Measurements from ENCODE around the gene ILKAP.

The ILKAP gene

DNA sequence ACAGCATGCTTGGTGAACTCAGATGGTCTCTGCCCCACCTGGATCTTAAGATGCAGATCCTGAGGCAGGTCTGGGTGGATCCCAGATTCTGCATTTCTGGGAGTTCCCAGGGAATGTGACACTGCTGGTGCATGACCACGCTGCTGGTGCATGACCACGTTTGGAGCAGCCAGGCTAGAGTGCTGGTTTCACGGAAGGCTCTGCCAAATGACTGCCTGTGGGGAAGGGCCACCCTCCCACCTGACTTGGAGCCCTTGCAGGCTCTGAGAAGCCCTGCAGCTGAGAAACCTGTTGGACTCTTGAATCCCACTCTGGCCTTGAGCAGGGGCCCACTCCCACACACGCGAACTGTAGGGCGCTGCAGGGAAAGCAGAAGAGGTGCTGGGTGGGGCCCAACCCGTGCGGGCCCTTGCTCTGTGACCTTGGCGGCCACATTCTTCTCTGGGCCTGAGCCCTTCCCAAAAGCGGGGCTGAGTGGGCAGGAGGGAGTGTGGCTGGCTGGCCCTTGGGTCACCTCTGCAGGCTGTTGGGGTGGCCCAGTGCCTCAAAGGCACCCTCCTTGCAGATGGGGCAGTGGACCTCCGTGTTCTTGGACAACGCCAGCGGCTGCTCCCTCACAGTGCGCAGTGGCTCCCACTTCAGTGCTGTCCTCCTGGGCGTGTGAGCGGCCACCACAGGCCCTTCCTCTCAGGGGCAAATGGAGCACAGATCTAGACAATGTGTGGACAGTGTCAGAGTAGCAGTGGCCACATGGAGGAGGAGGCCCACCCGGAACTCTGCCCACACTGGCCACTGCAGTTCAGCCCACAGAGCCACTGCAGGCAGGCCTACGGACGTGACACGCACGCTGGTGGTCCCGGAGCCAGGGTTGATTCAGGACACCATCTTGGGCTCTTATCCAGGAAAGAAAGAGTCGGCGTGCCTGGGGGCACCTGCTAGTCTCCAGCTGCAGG, 36.8 kb downstream of the ILKAP start:
- no peak for DNase-seq (ENCODE audit: low read depth, low spot score)

DNA sequence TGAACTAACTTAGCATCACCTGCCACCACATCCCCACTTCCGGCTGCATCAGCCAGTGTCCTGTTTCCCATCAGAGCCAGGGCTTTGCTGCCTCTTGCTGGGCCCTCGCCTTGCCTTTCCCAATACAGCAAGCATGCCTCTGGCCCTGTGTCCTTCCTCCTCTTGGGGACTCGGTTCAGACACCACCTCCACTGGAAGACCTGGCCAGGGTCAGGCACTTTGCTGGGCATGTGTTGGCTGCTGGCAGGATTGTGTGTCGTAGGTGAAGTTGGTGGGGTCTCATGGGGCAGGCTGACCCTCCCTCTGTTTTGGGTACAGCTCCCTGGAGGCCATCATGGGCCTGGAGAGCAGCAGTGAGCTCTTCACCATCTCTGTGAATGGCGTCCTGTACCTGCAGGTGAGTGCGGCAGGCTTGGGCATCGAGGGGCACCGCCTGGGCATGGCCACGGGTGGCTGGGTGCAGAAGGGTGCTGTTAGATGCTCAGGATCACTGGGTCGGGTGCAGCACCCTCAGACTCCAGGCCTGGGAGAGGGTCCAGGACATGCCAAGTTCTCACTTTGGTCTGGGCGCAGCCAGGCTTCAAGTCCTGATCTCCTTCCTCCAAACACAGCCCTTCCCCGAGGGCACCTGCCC, 38.1 kb downstream of the ILKAP start:
- no peak for DNase-seq (ENCODE audit: low read depth, low spot score)

DNA sequence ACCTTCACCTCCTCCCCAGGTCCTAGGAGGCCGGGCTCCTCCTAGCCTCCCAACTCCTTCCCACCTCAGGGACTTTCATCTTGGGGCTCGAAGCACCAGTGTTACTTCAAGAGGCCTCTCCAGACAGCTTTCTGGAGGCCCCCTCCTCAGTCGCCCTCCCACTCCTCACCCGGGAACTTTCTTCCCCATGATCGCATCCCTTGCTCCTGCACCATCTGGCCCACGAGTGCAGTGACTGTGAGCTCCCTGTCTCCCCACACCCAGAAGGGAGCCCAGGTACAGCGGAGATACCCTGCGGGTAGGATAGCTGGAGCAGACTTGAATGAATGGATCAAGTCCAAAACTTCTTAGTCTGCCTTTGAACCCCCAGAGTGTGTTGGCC, 38.6 kb downstream of the ILKAP start:
- DNase-seq (ENCODE audit: low read depth, low spot score), result no peak

DNA sequence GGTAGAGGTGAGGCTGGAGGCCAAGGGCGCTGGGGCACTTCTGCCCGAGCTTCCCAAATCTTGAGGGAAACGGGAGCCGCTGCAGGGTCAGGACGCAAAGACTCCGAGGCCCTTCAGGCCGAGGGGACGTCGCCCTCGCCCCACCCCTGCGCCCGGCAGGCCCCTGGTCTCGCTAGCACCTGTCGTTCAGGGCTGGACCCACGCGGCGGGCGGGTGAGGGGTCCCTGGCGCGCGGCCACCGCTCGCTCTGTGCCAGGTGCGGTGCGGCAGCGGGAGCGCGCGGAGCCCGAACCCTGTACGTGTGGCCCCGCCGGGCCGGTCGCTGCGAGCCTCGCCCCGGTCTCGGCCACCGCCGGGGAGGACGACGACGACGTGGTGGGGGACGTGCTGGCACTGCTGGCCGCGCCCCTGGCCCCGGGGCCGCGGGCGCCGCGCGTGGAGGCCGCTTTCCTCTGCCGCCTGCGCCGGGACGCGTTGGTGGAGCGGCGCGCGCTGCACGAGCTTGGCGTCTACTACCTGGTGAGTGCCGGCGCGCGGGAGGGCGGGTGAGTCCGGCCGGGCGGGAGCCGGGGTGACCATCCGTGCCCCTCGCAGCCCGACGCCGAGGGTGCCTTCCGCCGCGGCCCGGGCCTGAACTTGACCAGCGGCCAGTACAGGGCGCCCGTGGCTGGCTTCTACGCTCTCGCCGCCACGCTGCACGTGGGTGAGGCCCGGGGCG, 39.9 kb downstream of the ILKAP start:
- DNase-seq (ENCODE audit: low read depth, low spot score), result no peak

DNA sequence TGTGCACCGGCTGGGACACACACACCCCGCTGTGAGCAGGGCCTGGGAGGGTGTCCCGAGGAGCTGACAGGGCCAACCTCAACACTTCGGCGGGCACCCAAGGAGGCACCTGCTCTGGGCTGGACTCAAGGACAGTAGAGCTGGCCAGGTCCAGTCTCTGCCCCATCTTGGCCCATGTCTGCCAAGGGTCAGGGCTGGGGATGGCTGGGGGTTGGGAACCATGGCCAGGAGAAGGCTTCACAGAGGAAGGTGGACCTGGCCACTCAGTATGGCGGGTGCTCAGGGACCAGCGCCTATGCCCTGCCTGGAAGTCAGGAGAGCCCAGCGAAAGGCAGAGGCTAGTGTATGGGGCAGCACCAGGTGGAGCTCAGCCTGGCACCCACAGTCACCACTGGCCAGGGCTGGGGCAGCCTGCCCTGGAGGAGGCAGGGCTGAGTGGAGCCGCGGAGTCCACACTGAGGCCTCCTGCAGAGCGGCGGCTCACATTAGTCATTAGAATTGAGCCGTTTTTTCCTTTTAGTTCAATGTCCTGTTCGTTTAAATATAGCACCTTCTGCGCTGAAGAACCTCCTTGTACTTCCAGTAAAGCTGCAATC, 40.6 kb downstream of the ILKAP start:
- no peak for DNase-seq (ENCODE audit: low read depth, low spot score)

DNA sequence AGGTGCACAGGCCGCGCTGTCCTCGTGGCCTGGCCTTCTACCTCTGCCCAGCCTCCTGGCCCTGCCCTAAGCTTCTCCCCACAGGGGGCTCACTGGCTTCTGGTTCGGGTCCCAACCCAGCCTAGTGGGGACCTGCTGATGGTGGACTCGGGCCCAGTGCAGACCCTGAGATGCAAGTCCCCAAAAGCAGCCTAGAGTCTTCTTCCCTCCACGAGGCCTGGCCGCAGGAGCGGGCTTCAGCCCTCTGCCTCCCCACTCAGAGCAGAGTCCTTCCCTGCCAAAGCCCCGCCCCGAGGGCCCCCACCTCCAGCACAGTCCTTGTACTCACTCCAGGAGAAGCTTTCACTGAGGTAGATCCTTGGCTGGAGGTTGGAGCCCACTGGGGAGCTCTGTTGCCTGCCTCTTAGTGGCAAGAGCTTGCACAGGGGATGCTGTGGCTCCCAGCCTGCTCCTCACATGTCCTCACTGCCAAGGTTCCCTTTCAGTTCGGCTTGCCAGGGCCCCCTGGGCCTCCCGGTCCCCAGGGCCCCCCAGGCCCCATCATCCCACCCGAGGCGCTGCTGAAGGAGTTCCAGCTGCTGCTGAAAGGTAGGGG, 41.1 kb downstream of the ILKAP start:
- no peak for DNase-seq (ENCODE audit: low read depth, low spot score)

DNA sequence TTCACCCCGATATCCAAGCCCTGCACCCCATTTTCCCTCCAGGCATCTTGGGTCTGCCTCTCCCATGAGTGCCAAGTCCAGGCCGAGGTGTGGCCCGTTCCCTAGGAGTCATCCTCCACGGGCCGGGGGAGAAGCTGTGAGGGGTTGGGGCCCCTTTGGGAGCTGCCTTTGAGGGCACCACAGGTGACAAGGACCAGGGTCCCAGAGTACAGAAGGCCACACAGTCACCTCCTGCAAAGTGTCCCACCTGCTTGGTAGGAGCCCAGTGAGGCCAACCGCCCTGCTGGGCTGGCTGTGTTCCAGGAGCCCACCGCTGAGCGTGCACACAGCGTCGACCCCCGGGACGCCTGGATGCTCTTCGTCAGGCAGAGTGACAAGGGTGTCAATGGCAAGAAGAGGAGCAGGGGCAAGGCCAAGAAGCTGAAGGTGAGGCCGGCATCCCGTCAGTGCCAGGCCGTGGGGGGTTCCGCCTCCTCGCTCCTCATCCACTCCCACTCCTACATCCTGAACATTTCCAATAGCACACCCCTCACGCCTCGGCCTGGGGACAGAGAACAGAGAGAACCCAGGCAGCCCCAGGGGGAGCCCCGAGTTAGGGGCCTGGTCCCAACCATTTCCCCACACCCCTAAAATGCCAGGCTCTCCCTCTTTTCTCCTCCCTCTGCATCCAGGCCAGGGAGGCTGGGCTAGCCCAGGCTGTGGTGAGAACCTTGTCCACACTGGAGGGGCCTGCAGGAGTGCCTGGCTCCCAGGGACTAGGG, 42.0 kb downstream of the ILKAP start:
- DNase-seq (ENCODE audit: low read depth, low spot score), result no peak

DNA sequence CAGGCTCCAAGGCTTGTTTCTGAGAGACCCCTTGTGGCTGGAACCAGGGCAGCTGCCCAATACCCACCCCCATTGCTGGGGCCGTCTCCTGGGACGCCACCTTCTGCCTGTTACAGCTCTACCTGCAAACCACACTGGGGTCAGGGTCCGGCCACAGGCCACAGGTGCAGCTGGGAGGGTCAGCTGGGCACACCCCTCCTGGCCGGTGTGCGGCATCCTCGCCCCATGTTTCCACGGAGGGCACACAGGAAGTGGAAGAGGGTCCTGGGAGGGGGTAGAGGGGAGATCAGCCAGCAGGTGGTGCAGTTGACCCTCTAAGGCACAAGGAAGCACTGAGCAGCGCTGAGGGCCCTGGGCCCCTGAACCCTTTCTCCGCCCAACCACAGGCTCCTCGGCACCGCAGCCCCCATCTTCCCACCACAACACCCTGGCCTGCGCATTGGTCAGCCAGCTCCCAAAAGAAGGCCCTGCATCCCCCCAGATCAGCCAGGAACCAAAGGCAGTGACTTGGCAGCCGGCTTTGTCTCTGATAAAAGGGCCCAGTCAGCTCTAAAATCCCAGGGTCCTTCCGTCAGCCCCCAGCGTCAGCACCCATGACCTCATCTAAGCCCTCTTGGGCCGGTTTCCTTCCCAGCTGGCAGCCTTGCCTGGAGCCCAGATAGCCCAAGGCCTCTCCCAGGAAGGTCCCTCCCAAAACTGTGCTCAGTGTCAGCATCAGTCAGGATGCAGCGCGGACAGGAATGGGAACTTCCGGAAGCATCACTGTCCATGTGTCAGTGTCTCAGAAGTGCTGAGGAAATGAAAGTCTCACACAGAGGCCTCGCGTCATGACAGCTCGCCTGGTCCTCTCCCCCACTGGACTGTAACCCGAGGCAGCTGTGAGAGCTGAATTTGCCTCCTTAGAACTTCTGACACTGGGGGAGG, 43.0 kb downstream of the ILKAP start:
- DNase-seq (ENCODE audit: low read depth, low spot score), result peak; percentile 30

DNA sequence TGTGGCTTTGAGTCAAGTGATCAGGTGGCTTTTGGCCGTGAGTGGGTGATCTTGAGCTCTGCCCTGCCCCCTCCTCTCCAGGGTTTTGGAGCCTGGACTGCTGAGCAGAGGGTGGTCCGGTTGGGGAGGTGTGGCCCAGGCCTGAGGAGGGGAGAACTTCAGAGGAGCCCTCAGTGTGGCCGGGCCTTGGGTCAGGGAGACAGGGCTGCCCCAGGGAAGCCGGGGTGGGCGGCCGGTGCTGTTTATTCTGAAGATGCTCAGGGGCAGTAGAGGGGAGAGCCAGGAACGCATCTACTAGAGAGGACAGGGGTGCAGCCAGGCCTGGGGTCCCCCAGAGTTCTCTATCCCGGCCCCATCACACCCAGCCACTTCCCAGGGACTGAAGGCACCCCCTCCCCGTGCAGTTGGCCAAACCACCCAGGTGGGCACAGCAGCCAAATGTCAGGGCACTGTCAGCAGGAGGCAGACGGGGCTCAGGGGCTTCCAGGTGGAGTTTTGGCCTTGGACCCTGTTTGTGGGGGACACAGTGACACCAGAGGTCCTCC, 43.8 kb downstream of the ILKAP start:
- no peak for DNase-seq (ENCODE audit: low read depth, low spot score)

DNA sequence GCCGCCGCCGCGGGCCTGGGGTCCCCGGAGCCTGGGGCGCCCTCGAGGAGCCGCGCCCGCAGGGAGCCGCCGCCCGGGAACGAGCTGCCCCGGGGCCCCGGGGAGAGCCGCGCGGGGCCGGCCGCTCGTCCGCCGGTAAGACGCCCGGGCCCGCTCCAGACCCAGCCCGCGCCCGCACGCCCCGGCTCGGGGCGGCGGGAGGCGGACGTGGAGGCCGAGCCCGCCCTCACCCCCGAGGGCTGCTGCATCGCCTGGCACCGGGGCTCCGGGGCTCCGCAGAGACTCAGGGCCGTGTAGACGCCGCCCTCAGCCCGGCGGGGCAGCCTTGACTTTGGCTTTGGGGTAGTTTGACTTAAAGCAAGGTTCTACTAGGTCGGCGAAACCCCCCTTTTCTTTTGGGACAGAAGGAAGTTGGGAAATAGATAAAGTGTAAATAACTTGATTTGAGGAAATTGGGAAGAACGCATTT, 44.4 kb downstream of the ILKAP start:
- no peak for DNase-seq (ENCODE audit: low read depth, low spot score)

DNA sequence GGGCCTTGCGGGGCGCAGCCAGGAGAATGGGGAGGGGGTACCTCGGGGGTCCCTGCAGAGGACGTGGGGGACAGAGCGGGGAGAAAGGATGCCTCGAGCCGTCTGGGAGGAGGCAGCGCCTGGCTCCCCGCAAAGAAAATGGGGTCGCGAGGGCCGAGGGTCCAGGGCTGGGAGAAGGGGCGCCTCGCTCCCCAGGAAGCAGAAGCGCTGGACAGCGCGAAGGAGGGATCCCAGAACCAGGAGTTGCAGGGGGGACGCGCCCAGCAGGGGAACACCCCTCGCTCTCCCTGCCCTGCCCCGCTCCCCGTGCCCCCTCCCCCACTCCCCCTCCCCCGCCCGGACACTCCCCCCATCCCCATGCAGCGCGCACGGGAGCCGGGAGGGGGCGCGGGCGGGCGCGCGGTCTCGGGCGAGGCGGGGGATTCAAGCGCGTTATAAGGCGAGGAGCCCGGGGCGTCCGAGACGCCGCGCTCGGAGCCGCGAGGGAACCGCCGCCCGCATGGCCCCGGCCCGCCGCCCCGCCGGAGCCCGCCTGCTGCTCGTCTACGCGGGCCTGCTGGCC, 44.9 kb downstream of the ILKAP start, which contains the start of gene ERFE:
TSS of gene ERFE (plus strand) at position 462 of the 562 bp plus-strand sequence. CDS start at position 500, 38 bp downstream.
- no peak for DNase-seq (ENCODE audit: low read depth, low spot score)

DNA sequence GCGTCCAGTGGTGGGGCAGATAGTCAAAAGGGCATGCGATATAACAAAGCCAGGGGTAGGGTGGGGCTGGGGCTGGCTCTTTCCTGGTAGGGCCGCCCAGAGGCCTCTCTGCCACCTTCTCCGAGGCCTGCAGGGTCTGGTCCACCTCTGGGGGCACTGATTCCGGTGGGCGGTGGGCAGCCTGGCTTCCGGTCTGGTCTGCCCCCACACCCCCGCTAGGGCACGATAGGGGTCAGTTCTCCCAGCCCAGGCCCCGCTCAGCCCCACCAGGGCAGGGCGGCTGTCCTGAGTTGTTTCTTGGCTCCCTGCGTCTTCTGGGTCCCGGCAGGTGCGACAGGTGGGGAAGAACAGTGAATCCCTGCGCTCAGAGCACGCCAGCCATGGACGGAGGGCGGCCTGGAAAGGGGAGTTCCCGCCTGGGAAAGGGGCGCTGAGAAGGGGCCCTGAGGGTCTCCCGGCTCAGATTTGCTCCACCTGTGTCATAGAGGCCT, 45.4 kb downstream of the ILKAP start:
- no peak for DNase-seq (ENCODE audit: low read depth, low spot score)

DNA sequence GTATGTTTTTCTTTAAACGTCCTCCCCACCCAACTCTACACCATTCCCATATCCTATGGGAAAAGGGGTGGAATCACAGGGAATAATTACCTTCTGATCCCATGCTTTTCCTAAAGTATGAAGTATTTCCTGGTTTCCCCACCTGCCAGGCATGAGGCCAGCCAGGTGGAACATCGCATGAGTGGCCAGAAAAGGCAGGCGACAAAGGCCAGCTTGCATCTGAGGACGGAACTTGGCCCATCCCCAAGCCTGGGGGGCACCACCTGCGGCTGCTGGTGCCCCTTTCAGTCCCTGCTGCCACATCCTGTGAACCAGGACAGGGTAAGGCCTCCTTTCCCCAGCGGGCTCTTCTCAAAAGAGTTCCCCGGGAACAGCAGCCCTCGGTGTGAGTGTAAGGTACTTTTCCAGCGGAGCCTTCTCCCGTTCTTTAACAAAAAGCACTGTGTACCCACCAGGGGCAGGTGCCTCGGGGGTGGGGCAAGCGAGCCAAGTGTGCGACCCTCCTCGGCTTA, 45.9 kb downstream of the ILKAP start:
- no peak for DNase-seq (ENCODE audit: low read depth, low spot score)

DNA sequence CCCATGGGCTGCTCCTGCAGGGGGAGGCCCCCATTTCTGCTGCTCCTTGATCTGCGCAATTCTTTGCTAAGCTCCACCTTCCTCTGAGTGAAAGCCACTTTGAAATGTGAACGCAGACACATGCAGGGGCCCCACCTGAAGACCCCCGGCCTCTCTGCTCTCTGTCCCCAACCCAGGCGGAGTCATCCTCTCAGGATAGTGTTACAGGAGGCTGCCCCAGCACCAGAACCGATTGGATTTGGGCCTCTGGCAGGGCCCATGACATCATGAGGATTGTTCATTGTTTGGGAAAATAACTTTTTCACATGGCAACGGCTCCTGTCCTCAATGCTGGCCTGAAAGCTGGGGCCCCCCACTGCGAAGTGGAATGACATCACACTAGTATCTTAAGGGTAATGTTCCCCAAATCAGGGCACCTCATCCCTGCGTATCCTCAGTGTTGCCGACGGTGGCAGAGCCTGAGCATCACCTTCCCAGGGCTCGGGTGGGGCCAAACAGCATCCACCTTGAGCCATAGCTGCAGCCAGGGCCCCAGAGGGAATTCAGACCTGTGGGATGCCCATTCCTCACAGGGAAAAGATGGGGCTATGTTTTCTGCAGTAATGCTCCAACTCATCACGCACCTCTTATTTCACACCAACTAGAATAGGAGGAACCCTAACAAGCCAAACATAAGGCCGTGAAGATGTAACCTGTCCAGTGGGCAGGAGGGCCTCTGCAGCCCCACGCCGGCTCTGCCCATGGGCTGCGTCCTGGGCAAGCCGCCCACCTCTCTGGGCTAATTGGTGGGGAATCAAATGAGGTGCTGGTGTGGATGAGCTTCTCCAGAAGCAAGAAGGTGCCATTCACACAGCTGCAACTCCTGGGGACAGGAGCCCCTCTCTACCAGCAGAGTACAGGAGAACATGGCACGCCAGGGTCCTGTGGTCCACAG, 47.5 kb downstream of the ILKAP start:
- DNase-seq (ENCODE audit: low read depth, low spot score), result no peak

DNA sequence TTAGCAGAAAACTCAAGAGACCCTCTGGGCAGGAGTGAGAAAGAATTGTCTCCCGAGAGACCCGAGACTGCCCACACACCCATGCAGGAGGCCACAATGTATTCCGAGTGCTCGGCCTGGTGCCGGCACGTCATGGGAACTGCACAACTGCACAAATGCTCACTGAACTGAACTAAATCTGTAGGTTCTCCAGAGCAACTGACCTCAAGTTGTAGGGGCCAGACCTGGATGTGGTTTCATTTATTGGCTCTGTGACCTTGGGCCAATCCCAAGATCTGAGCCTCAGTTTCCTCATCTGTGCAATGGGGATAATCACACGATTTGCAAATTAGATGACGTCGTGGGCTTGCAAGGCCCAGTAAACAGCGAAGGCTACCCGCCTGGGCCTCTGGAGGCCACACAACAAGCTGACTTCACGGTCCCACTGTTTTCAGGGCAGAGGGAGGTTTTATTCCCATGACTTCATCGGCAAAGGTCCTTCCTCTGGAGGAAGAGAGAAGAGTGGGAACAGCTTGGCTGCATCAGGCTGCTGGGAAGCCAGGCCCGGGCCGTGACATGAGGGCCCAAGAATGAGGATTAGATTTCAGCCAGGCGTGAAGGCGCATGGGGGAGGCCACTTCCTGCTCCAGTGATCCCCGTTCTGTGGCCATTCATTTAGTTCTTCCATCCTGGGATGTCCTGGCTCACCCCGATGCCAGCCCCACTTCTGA, 48.3 kb downstream of the ILKAP start:
- no peak for DNase-seq (ENCODE audit: low read depth, low spot score)

DNA sequence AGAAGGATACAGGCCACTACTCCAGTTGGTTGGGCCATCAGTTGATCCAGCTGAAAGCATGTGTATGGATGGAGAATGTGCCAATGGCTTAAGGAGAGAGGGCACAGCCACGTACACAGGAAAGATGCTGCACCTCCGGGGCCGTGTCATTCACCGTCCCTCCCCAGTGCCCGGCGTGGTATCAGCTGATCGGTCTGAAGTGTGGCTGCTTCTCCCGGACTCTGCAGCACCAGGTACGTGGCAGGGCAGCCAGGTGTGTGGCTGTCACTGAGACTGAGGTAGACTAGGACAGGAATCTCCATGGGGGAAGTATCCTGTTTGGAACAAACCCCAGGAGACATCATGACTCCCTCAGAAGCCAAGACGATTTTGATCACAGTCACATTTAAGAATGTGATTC, 48.9 kb downstream of the ILKAP start:
- DNase-seq (ENCODE audit: low read depth, low spot score), result no peak
